Endothelial cell of umbilical vein (primary cell): Measurements from ENCODE around the gene WDFY2. TPM values are rescaled to one million over a fixed set of nuclear protein-coding genes. Genes with fewer than 3 reads are reported as not detected.

ENCODE experiments used
- BruUV-seq: library from RNA; stranded (reverse); fragments of 400-500 nt; replicated peaks from 2 replicates; lab custom pipeline; 2021; lab: Mats Ljungman, UMichigan
- CTCF ChIA-PET: fragments of 300-600, 350-600 bp; sonication (Branson Sonifier 250); formaldehyde crosslinking; loops from one replicate; lab custom pipeline; 2021; ENCODE audit warnings: antibody characterized with exemption, inconsistent platforms; lab: Charles Lee
- POLR2A ChIA-PET: fragments of 300-600, 350-600 bp; sonication (Branson Sonifier 250); formaldehyde crosslinking; loops from one replicate; lab custom pipeline; 2021; ENCODE audit warnings: antibody characterized with exemption, inconsistent platforms; lab: Charles Lee
- DNase-seq: peaks from one replicate; pipeline ENCODE4 v3.0.0-alpha.2; 2011; ENCODE audit warnings: low read depth, low spot score
- FAIRE-seq: peaks from 2 replicates; lab custom pipeline; 2011; peaks lifted over from hg19 to GRCh38; lab: Jason Lieb, UNC
- H2AFZ ChIP-seq: 2 replicates; pipeline ENCODE4 v1.6.0; 2012; ENCODE audit warnings: low read depth, low read length, control low read depth, inconsistent platforms
- H3K27ac ChIP-seq: 2 replicates; pipeline ENCODE4 v1.5.1; 2011; ENCODE audit warnings: low read depth, mild to moderate bottlenecking, control low read depth, low read length, moderate library complexity; ENCODE audit not compliant: insufficient read depth
- H3K27me3 ChIP-seq, 2 experiments: 2 replicates each; pipeline versions ENCODE4 v1.6.0 to v1.6.1; 2011; ENCODE audit warnings: low read length in 2 of 2, mixed read lengths in 1 of 2; ENCODE audit not compliant: control insufficient read depth in 2 of 2, insufficient read depth in 2 of 2
- H3K36me3 ChIP-seq, 2 experiments: 2 replicates in 1 of 2; 3 replicates in 1 of 2; pipeline ENCODE4 v1.5.1; 2011; ENCODE audit warnings: low read length in 2 of 2, mild to moderate bottlenecking in 1 of 2, moderate library complexity in 1 of 2; ENCODE audit not compliant: control insufficient read depth in 2 of 2, insufficient read depth in 2 of 2; ENCODE audit errors: extremely low read depth in 1 of 2
- H3K4me1 ChIP-seq: 3 replicates; pipeline ENCODE4 v1.5.1; 2011; ENCODE audit warnings: mild to moderate bottlenecking, low read length; ENCODE audit not compliant: control insufficient read depth, insufficient read depth; ENCODE audit errors: extremely low read depth
- H3K4me2 ChIP-seq: 2 replicates; pipeline ENCODE4 v1.6.1; 2011; ENCODE audit warnings: low read length, control low read depth, mixed read lengths; ENCODE audit not compliant: insufficient read depth
- H3K4me3 ChIP-seq, 3 experiments: fragments of 200-600 bp in 1 of 3; sonication (generic), shearing (Covaris generic) in 1 of 3; replicated peaks in 1 of 3; 2 replicates each; pipeline ENCODE4 v1.5.1; 2011 to 2016; ENCODE audit warnings: control low read depth in 3 of 3, low read length in 3 of 3, mild to moderate bottlenecking in 2 of 3, inconsistent platforms in 1 of 3, low read depth in 1 of 3, moderate library complexity in 1 of 3; ENCODE audit not compliant: insufficient read depth in 1 of 3
- H3K79me2 ChIP-seq: 2 replicates; pipeline ENCODE4 v1.6.0; 2012; ENCODE audit warnings: low read length, inconsistent platforms; ENCODE audit not compliant: control insufficient read depth, insufficient read depth
- H3K9ac ChIP-seq: replicated peaks from 2 replicates; pipeline ENCODE3; 2011; ENCODE audit warnings: low read length, control low read depth; ENCODE audit not compliant: insufficient read depth; ENCODE audit errors: extremely low read depth
- H3K9me1 ChIP-seq: replicated peaks from 3 replicates; pipeline ENCODE4 v1.6.0; 2011; ENCODE audit warnings: mild to moderate bottlenecking, low read length; ENCODE audit not compliant: control insufficient read depth, insufficient read depth; ENCODE audit errors: extremely low read depth
- H3K9me3 ChIP-seq: replicated peaks from 2 replicates; pipeline ENCODE4 v1.5.1; 2012; ENCODE audit warnings: low read length, inconsistent platforms; ENCODE audit not compliant: control insufficient read depth, insufficient read depth
- H4K20me1 ChIP-seq: replicated peaks from 2 replicates; pipeline ENCODE3; 2011; ENCODE audit warnings: mild to moderate bottlenecking, low read length; ENCODE audit not compliant: control insufficient read depth, insufficient read depth; ENCODE audit errors: extremely low read depth
- EZH2 ChIP-seq: IDR thresholded peaks from 2 replicates; pipeline ENCODE4 v1.6.1; 2012; ENCODE audit warnings: borderline replicate concordance, low read depth, mild to moderate bottlenecking, moderate library complexity, low read length, inconsistent platforms; ENCODE audit not compliant: severe bottlenecking
- FOS ChIP-seq: IDR thresholded peaks from 2 replicates; pipeline ENCODE4 v1.6.1; 2011; ENCODE audit warnings: mild to moderate bottlenecking, low read length, moderate library complexity, borderline replicate concordance; ENCODE audit not compliant: insufficient read depth
- GATA2 ChIP-seq: IDR thresholded peaks from 2 replicates; pipeline ENCODE4 v1.7.0; 2011; ENCODE audit warnings: low read depth, mild to moderate bottlenecking, moderate library complexity, mixed read lengths, low read length; ENCODE audit not compliant: insufficient read length, insufficient read depth
- JUN ChIP-seq: IDR thresholded peaks from 2 replicates; pipeline ENCODE4 v1.6.1; 2011; ENCODE audit warnings: borderline replicate concordance, low read depth; ENCODE audit not compliant: insufficient read length, insufficient read depth
- MYC ChIP-seq: IDR thresholded peaks from one replicate; pipeline ENCODE4 v1.6.1; 2011; ENCODE audit warnings: mild to moderate bottlenecking, low read depth, low read length
- POLR2A ChIP-seq: IDR thresholded peaks from 2 replicates; pipeline ENCODE4 v1.6.1; 2012; ENCODE audit warnings: low read depth, mild to moderate bottlenecking, control low read depth, low read length
- POLR2AphosphoS5 ChIP-seq: IDR thresholded peaks from 2 replicates; pipeline ENCODE4 v1.6.1; 2012; ENCODE audit warnings: low read depth, mild to moderate bottlenecking, control low read depth, low read length, moderate library complexity; ENCODE audit not compliant: insufficient read depth
- dilution Hi-C: fragments of 300-500 bp; cut with MboI; formaldehyde crosslinking; loops from one replicate; pipeline ENCODE4 v1.15.0; 2019; ENCODE audit warnings: low sequenced_read_pairs; ENCODE audit not compliant: extremely low pct_ligation_motif_present
- intact Hi-C: fragments of 100-400 bp; cut with micrococcal nuclease; formaldehyde crosslinking; loops from one replicate; pipeline ENCODE4 v1.10.0; 2022
- polyA plus RNA-seq, 4 experiments: library from polyadenylated mRNA; depleted of rRNA in 3 of 4; stranded (reverse) in 3 of 4; unstranded in 1 of 4; fragments of >200 nt; gene quantifications; 2 replicates each; pipeline versions ENCODE4 v1.2.1 to v1.2.3, GENCODE V29; 2011 to 2012; ENCODE audit warnings: missing spikeins in 1 of 4
- total RNA-seq: library from RNA; stranded (reverse); gene quantifications from 2 replicates; pipeline ENCODE4 v1.2.3, GENCODE V29; 2021

WDFY2 gene
- total and polyA plus RNA-seq, 2 donors (not counting 3 experiments of a cell fraction or from before 2014, with no cell fraction given): 2.1 to 5.5 TPM

DNA sequence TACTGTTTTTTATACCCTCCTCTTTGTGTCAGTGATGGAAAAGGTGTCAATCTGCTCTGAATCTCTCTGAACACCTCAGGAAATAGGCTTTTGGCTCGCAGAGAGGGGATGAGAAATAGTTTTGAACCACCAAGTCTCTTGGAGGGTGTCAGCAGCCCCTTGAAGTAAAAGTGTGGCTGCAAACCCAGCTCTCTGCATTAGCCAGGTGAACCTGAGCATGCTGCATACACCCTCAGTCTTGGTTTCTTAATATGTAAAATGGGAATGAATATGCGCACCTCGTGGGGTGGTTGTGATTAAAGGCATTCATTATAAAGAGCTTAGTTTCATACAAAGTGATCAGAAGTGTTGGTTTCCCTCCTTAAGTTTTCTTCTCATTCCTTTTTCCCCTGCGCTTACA lies 221.1 kb downstream of the WDFY2 start:
- POLR2A ChIA-PET: no interaction called here
- dilution Hi-C loops: no loop called here
- H3K4me2 ChIP-seq: no peak overlapping the region

DNA sequence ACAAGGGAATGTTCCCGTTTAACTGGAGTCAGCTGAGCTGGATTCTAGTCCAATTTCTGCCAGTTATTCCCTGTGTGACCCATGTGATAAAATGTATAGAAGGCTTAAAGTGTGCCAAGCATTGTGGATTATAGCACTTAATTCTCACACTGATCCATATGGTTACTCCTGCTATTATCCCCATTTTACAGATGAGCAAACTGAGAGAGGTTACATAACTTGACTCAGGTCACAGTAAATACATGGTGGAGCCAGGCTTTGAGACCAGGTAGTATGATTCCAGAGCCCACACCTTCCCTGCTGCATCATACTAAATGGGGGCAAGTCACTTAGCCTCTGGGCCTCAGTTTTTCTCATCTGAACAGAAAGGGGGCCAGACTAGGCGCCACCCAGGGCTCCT lies 221.7 kb downstream of the WDFY2 start:
- no peak overlapping the region for H3K27ac ChIP-seq
- H3K36me3 ChIP-seq: no peaks in the 10 kb centered on the region
- no peaks in the 10 kb centered on the region for H3K79me2 ChIP-seq
- H3K9ac ChIP-seq: no peak overlapping the region
- H3K27me3 ChIP-seq: no peaks in the 10 kb centered on the region
- DNase-seq (no peak), FAIRE-seq (no peak)
- dilution Hi-C loops (no loop called here), intact Hi-C loops (loop anchor here (10.0 kb wide), 1 partner anchor 649 kb away; the partner anchor contains the start of genes CKAP2 and VPS36)
- no peaks in the 10 kb centered on the region for H3K9me1 ChIP-seq
- no peak overlapping the region for H3K4me3 ChIP-seq
- ChIA-PET POLR2A (no interaction called here), CTCF (interaction anchor here (2.3 kb wide), 1 partner anchor 9 kb away, joined by 12 read pairs; no protein-coding TSS in a partner anchor)
- H3K4me1 ChIP-seq: peaks cover 35% of the 10 kb centered on the region
- no peak overlapping the region for H3K4me2 ChIP-seq
- TF ChIP-seq MYC: no peak
- H4K20me1 ChIP-seq: no peaks in the 10 kb centered on the region
- no peaks in the 10 kb centered on the region for H3K9me3 ChIP-seq
- BruUV-seq: no TSS peak
- H2AFZ ChIP-seq: no peak overlapping the region

More for the DNA sequence above, 221.1 kb downstream of the WDFY2 start:
- BruUV-seq: no TSS peak
- CTCF ChIA-PET: interaction anchor here (1.0 to 2.3 kb wide), 2 partner anchors 10 to 16 kb away, joined by 3 to 12 read pairs; no protein-coding TSS in a partner anchor
- Histone ChIP-seq H3K4me3 (no peak overlapping the region), H3K36me3 (no peaks in the 10 kb centered on the region), H3K4me1 (peaks cover 35% of the 10 kb centered on the region), H3K27ac (no peak overlapping the region), H3K79me2 (no peaks in the 10 kb centered on the region), H3K9ac (no peak overlapping the region), H2AFZ (no peak overlapping the region), H4K20me1 (no peaks in the 10 kb centered on the region), H3K9me1 (no peaks in the 10 kb centered on the region), H3K27me3 (no peaks in the 10 kb centered on the region), H3K9me3 (no peaks in the 10 kb centered on the region)
- TF ChIP-seq POLR2AphosphoS5: no peak
- TF ChIP-seq EZH2: no peak
- TF ChIP-seq POLR2A: no peak
- no peak for TF ChIP-seq GATA2
- no peak for TF ChIP-seq JUN
- no peak for TF ChIP-seq FOS
- FAIRE-seq (no peak), DNase-seq (no peak)
- intact Hi-C loops: loop anchor here (10.0 kb wide), 1 partner anchor 649 kb away; the partner anchor contains the start of genes CKAP2 and VPS36
